DOHH2 (cell line): Measurements from ENCODE around the gene KRTAP5-2.

ENCODE experiments used
- H3F3A ChIP-seq: fragments of 200-600 bp; sonication (generic), shearing (Covaris generic); 2 replicates; pipeline ENCODE4 v1.6.0; 2016; ENCODE audit warnings: antibody characterized with exemption, mild to moderate bottlenecking; ENCODE audit not compliant: control insufficient read depth, insufficient read depth
- H3K27ac ChIP-seq: fragments of 200-600 bp; sonication (generic); 2 replicates; pipeline ENCODE4 v1.5.1; 2014; ENCODE audit warnings: low read depth, mild to moderate bottlenecking, low read length, moderate library complexity
- H3K27me3 ChIP-seq: fragments of 200-600 bp; sonication (generic); 2 replicates; pipeline ENCODE4 v1.6.1; 2014; ENCODE audit warnings: mild to moderate bottlenecking, low read length, mixed read lengths; ENCODE audit not compliant: control insufficient read depth
- H3K36me3 ChIP-seq: fragments of 200-600 bp; sonication (generic); 2 replicates; pipeline ENCODE4 v1.6.1; 2014; ENCODE audit warnings: mild to moderate bottlenecking, low read length, moderate library complexity, mixed read lengths; ENCODE audit not compliant: control insufficient read depth
- H3K4me1 ChIP-seq: fragments of 200-600 bp; sonication (generic); 2 replicates; pipeline ENCODE4 v1.6.1; 2014; ENCODE audit warnings: mild to moderate bottlenecking, low read length, mixed read lengths; ENCODE audit not compliant: control insufficient read depth
- H3K4me2 ChIP-seq: fragments of 200-600 bp; sonication (generic); 2 replicates; pipeline ENCODE4 v1.6.0; 2014; ENCODE audit warnings: mild to moderate bottlenecking, low read length, moderate library complexity
- H3K4me3 ChIP-seq: fragments of 200-600 bp; sonication (generic); 2 replicates; pipeline ENCODE4 v1.5.1; 2014; ENCODE audit warnings: mild to moderate bottlenecking, low read length, mixed read lengths
- H3K79me2 ChIP-seq: fragments of 200-600 bp; sonication (generic); 2 replicates; pipeline ENCODE4 v1.6.1; 2014; ENCODE audit warnings: mild to moderate bottlenecking, low read length, mixed read lengths; ENCODE audit not compliant: control insufficient read depth
- H3K9me2 ChIP-seq: fragments of 200-600 bp; sonication (generic); replicated peaks from 2 replicates; pipeline ENCODE4 v1.6.1; 2014; ENCODE audit warnings: mild to moderate bottlenecking, low read length, mixed read lengths; ENCODE audit not compliant: control insufficient read depth
- H3K9me3 ChIP-seq: fragments of 200-600 bp; sonication (generic); 2 replicates; pipeline ENCODE4 v1.6.1; 2014; ENCODE audit warnings: antibody characterized with exemption, low read length, mixed read lengths; ENCODE audit not compliant: control insufficient read depth, insufficient read depth
- H4K20me1 ChIP-seq: fragments of 200-600 bp; sonication (generic); 2 replicates; pipeline ENCODE4 v1.6.0; 2014; ENCODE audit warnings: low read depth, mild to moderate bottlenecking, antibody characterized with exemption, low read length, moderate library complexity; ENCODE audit not compliant: control insufficient read depth, insufficient read depth
- EZH2phosphoT487 ChIP-seq: fragments of 200-600 bp; sonication (generic); IDR thresholded peaks from 2 replicates; pipeline ENCODE4 v1.6.1; 2017; ENCODE audit warnings: borderline replicate concordance, mild to moderate bottlenecking, antibody characterized with exemption, low read length, moderate library complexity, mixed read lengths
- TF ChIP-seq, protein P1 (sequence below): fragments of 200-600 bp; sonication (generic); IDR thresholded peaks from one replicate; pipeline ENCODE4 v1.5.1; 2014; ENCODE audit warnings: antibody characterized with exemption, mild to moderate bottlenecking, low read depth, low read length; ENCODE audit not compliant: poor library complexity, severe bottlenecking

KRTAP5-2 gene

GRCh38 chr11:1559111-1559951 is 38.8 kb downstream of the KRTAP5-2 start:
- no peaks in the 10 kb centered on the region for H3K9me2 ChIP-seq
- H3K4me2 ChIP-seq, result no peak overlapping the region
- no peak for TF ChIP-seq EZH2phosphoT487
- TF ChIP-seq, protein P1, sequence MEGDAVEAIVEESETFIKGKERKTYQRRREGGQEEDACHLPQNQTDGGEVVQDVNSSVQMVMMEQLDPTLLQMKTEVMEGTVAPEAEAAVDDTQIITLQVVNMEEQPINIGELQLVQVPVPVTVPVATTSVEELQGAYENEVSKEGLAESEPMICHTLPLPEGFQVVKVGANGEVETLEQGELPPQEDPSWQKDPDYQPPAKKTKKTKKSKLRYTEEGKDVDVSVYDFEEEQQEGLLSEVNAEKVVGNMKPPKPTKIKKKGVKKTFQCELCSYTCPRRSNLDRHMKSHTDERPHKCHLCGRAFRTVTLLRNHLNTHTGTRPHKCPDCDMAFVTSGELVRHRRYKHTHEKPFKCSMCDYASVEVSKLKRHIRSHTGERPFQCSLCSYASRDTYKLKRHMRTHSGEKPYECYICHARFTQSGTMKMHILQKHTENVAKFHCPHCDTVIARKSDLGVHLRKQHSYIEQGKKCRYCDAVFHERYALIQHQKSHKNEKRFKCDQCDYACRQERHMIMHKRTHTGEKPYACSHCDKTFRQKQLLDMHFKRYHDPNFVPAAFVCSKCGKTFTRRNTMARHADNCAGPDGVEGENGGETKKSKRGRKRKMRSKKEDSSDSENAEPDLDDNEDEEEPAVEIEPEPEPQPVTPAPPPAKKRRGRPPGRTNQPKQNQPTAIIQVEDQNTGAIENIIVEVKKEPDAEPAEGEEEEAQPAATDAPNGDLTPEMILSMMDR, result no peak
- H3K27me3 ChIP-seq, result no peaks in the 10 kb centered on the region
- no peaks in the 10 kb centered on the region for H3K9me3 ChIP-seq
- no peaks in the 10 kb centered on the region for H3K4me1 ChIP-seq
- H3K79me2 ChIP-seq, result no peaks in the 10 kb centered on the region
- H3K27ac ChIP-seq, result no peak overlapping the region
- no peak overlapping the region for H3K4me3 ChIP-seq
- H3K36me3 ChIP-seq, result no peaks in the 10 kb centered on the region
- no peaks in the 10 kb centered on the region for H3F3A ChIP-seq
- no peaks in the 10 kb centered on the region for H4K20me1 ChIP-seq

DNA sequence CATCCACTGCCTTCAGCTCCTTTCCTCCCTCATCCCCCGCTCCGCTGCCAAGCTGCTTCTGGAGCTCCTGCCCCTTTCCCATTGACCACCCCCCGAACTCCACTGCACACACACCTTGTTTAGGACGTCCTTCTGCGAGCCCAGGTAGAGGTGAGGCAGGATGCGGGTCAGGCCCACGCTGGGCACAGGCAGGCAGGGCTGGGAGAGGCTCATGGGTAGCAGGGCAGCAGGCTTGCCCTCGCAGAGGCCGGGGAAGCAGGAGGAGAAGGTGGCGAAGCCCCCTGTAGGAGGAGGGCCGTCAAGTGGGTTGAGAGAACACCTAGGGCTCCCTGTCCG is 39.4 kb downstream of the KRTAP5-2 start:
- H3K4me2 ChIP-seq, result no peak overlapping the region
- no peak overlapping the region for H3K4me3 ChIP-seq
- no peaks in the 10 kb centered on the region for H3K4me1 ChIP-seq
- no peaks in the 10 kb centered on the region for H3K9me2 ChIP-seq
- no peaks in the 10 kb centered on the region for H3F3A ChIP-seq
- TF ChIP-seq, protein P1, result no peak
- no peak for TF ChIP-seq EZH2phosphoT487
- H3K79me2 ChIP-seq, result no peaks in the 10 kb centered on the region
- no peaks in the 10 kb centered on the region for H3K9me3 ChIP-seq
- H4K20me1 ChIP-seq, result no peaks in the 10 kb centered on the region
- H3K36me3 ChIP-seq, result no peaks in the 10 kb centered on the region
- H3K27ac ChIP-seq, result no peak overlapping the region
- no peaks in the 10 kb centered on the region for H3K27me3 ChIP-seq

DNA sequence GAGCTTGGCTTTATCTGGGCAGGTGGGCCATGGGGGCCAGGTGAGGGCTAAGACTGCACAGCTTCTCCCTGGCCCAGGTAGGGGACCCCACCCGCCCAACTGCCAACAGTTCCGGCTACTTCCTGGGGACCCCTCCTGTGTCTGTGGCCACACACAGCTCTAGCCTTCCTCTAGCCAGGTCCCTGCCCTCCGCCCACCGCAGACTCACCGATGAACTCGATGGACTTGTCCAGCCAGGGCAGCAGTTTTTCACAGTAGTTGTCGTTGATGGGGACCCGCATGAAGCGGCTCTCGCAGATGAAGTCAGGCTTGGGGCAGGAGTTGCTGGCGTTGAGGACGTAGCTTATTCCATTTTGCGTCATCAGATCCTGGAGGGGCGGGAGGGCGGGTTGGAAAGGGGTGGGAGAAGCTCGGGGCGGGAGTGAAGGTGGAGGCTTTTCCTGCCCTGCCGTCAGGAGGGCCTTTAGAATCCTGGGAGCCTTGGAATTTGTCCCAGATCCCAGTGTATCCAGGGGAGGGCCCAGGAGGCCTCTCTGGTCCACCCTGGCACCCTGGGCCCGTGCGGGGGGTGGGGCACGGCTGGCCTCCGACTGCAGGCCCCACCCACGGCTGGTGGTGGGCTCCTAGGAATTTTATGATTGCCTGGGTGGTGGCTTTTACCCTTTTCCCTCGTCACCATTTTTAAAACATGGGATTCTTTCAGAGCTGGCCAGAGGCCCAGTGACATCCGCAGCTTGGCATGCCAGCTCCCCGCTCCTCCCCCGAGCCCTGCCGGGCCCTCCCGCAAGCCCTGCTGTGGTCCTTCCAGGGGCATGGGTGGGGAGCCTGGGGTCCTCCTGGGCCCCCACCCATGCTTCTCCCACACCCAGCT is 40.0 kb downstream of the KRTAP5-2 start:
- H4K20me1 ChIP-seq, result no peaks in the 10 kb centered on the region
- H3F3A ChIP-seq, result no peaks in the 10 kb centered on the region
- H3K4me1 ChIP-seq, result no peaks in the 10 kb centered on the region
- no peak overlapping the region for H3K27ac ChIP-seq
- H3K79me2 ChIP-seq, result no peaks in the 10 kb centered on the region
- H3K9me3 ChIP-seq, result no peaks in the 10 kb centered on the region
- no peak overlapping the region for H3K4me3 ChIP-seq
- no peaks in the 10 kb centered on the region for H3K27me3 ChIP-seq
- H3K9me2 ChIP-seq, result no peaks in the 10 kb centered on the region
- TF ChIP-seq EZH2phosphoT487, result no peak
- TF ChIP-seq, protein P1, result no peak
- no peaks in the 10 kb centered on the region for H3K36me3 ChIP-seq
- H3K4me2 ChIP-seq, result no peak overlapping the region
